Mammary epithelial cell (primary cell): ENCODE measurements around the gene TRPV5.

Source experiments
- CTCF ChIP-seq, 2 donors: IDR thresholded peaks in 1 of 2; conservative IDR thresholded peaks in 1 of 2; 2 replicates each; pipeline ENCODE4 v1.5.1; 2011 to 2012; ENCODE audit warnings: inconsistent platforms in 2 of 2, low read length in 2 of 2, mild to moderate bottlenecking in 2 of 2, control low read depth in 1 of 2, low read depth in 1 of 2; ENCODE audit not compliant: insufficient read depth in 1 of 2; ENCODE audit errors: extremely low read depth in 1 of 2
- EZH2 ChIP-seq: IDR thresholded peaks from 2 replicates; pipeline ENCODE4 v1.6.1; 2012; ENCODE audit warnings: low read length, inconsistent platforms, borderline replicate concordance

DNA sequence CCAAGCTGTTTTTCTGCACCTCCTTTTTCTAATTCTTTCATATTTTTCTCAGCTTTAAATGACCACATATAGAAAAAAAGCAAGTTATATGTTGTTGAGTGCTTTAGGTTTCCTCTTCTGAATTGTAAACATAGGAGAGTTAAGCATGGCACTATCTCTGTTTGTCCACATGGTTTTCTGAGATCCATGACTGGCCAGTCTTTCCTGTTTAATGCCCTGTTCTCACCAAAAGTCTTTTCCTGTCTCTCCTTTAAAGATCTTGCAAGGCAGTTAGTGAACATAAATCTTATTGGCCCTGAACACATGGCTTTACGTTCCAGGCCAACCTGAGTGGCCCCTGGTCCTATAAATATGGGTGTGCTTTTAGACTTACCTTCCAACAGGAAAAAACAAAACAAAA is 19.4 kb downstream of the TRPV5 start:
- TF ChIP-seq CTCF (conservative IDR thresholded peaks at IDR 0.05 in 1 of 2, IDR thresholded peaks at IDR 0.05 in 1 of 2; ENCODE audit: extremely low read depth in 1 of 2, insufficient read depth in 1 of 2, low read depth in 1 of 2, low read length in 2 of 2) = no peak
- no peak for TF ChIP-seq EZH2
